Heart left ventricle (tissue), 13 donors: ENCODE data around the gene JSRP1.

ENCODE experiments used
- CTCF ChIP-seq, 12 donors: fragments of 200-600 bp; sonication (generic) in 4 of 12; IDR thresholded peaks; one replicate each; pipeline versions ENCODE4 v1.5.0 to v1.8.0; 2018 to 2022; ENCODE audit warnings: antibody characterized with exemption in 12 of 12, mild to moderate bottlenecking in 5 of 12
- POLR2A ChIP-seq, 2 donors: fragments of 450-650 bp; IDR thresholded peaks; one replicate each; pipeline ENCODE4 v1.6.1; 2017; ENCODE audit warnings: antibody characterized with exemption in 2 of 2, mild to moderate bottlenecking in 2 of 2, moderate library complexity in 2 of 2
- donor health status: ischemic (EF 13 %, LVEDD 7.1; RV severe dilation, severe dysfunction).
- donor health status: DM: no; HTN: yes; CAD: no.
- donor health status: DM: no; HTN: no; CAD: no.
- donor health status: ischemic (EF 25% LVEDD 6.9; RV normal size, moderate dysfunction).
- donor health status: ischemic (EF 25% LVEDD 5.7; RV mildly dilated, moderate dysfunction).
- donor health status: ischemic (EF 35%, LVEDD 5.7; RV mildly dilated, moderate dysfunction).
- donor health status: nonischemic (EF 11% LVEDD 7.7; RV severe dilation, severe dysfunction).
- donor health status: DM: yes; HTN: yes; CAD: no.
- donor health status: PGD.
- donor health status: ischemic (EF 29% LVEDD 5.4; RV normal size, mild dysfunction).
- donor health status: nonischemic (EF 23%, LVEDD 6.1; RV moderate dilation, normal function).

- TF ChIP-seq CTCF (IDR thresholded peaks at IDR 0.05) (no peak), POLR2A (IDR thresholded peaks at IDR 0.05) (no peak)
These were observed 20.7 kb downstream of the JSRP1 start for GRCh38 chr19:2235381-2236063.
